DMS79 (cell line): ENCODE data around the gene LAMC3.
A peak's percentile ranks its signal among the peaks of the same experiment; 100 is the strongest.

ENCODE experiments used
- DNase-seq: peaks from one replicate; lab custom pipeline; 2025; lab: John Stamatoyannopoulos, UW

Gene LAMC3

DNA sequence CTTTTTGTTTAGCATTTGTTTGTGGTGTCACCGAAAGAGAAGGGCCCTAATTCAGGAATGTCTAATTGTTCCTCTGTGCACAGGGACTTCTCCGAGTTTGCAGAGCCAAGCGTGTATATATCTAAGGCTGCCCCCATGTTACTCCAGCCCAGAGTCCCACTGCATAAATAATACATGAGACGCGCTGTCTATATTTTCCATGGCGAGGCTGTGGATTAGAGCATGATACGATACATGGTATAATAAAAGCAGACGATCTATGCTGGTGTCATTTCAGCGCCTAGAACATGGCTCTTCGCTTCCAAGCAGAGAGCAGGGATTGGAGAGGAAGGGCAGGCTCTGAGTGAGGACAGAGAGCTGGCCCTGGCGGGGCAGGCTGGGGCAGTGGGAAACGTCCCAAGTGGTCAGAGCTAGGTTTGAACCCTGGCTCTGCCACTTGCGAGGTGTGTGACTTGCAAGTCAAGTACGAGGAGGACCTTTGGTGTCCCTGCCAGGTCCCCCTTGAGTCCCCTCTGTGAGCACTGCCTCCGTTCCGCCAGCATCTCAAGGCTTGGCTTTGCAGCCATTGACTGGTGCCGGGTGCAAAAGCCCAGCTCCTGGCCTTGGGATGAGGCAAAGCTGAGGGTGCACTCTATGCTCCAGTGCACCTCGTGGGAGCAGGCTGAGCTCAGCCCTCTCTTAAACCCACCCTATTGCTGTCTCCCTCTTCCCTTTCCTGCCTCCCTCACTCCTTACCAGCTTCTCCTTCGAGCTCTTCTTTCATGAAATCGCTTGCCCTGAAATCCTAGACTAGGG lies 29.2 kb upstream of the LAMC3 start:
- DNase-seq, result no peak

DNA sequence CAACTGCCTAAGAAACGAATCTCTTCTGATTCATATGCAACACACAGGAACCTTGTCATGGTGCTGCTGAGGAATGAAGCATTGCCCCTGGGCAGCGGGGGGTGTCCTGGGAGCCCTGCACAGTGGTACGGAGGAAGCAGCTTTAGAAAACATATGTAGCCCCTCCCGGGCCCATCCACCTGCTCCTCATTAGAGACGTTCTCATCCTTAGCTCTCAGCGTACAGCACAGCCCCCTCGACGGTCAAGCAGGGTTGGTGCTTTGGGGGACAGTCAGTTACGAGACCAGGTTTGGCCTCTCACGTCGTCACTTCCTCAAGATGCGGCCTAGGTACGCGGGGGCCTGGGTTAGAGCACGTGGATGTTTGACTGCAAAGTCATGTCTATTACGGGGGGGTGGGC lies 28.4 kb upstream of the LAMC3 start:
- DNase-seq, result no peak

DNA sequence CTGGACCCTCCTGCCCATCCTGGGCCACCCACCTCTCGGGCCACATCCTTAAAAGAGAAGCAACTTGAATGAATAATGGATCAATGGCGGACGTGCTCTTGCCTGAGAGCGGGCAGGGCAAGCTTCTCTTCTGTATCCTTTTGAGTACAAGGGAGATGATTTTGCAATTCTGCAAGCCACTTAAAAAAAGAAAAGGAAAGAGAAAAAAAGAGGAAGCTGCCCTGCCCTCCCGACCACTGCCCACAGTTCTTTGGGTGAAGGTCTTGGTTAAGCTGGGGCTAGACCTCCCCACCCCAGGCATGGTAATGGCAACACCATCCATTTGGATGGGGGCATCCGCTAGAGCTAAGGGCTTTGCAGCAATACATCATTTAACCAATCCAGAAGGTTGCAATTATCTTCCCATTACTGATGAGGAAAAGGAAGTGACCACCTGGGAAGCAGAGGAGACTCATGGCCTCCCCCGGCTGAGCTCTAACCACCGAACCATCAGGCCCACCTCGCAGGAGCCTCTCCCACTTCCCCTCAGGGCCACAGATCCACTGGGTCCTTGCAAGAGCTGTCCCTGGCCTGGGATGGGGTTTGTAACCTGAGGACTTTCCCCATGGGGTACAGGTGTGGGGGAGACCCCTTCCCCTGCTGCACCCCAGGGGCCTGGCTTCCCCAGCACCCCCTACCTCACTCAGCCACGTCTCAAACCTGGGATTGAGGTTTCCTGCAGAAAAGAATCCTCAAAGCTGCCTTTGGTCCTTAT lies 27.8 kb upstream of the LAMC3 start:
- DNase-seq, result no peak

GRCh38 chr9:130981756-130982137 lies 27.2 kb upstream of the LAMC3 start:
- DNase-seq, result no peak

DNA sequence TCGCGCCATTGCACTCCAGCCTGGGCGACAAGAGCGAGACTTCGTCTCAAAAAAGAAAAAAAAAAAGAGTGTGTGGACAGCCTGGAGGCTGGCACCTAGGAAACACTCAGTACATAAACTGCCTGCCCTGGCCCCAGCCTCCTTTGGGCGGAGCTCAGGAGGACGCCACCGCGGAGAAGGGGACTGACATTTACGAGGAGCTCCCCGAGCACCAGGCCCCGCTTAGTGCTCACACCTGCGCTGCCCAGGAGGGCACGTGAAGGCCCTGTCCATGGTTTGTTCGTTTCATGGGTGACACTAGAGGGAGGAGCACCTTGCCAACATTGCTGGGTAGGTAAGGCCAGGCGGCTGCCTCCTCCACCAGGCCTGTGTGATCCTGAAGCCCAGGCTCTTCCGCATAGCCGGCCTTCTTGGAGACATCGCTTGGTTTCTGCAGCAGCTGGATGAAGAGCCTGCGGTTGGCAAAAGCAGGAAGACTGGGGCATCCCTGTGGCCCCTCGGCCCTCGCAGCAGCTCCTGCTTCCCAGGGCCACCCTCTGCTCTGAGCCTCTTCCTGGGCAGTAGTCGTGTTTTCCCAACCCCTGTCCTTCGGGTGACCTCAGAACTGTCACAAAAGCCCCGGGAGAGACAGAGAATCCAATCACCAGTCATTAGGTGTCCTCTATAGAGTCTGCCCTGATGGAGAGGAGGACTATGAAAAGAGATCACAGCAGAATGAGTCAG lies 26.2 kb upstream of the LAMC3 start:
- no peak for DNase-seq

DNA sequence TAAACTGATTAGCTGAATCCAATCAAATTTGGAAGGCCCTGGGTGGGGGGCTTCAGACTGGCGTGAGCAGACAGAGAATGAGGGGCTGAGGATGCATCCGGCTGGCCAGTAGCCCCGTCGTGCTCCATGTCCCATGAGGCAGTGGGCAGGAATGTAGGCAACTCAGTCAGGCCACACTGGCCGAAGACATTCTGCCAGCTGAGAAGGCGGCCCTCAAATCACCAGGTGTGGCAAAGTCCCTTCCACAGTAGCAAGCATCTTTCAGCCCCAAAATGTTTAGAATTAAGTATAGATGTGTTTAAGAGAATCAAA lies 25.7 kb upstream of the LAMC3 start:
- no peak for DNase-seq

GRCh38 chr9:130983970-130984369 lies 25.0 kb upstream of the LAMC3 start:
- DNase-seq, result no peak

DNA sequence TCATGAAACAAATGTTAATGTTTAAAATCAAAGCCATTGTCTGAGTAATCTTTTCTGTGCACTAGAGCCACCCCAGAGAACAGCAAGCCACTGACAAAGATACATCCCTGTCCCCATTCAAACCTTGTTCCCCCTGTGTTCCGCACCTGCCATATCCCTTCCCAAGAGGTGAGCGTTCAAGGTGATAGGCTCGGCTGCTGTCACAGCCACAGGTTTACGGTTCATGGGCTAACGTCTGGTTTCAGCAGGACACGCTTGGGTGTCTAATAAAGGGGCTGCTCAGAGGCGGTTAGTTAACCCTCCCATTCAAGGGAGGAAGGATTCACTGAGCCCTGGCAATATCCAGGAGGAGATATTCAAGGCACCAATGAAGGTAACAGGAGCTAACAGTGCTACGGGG lies 24.5 kb upstream of the LAMC3 start:
- peak; percentile 80 for DNase-seq

GRCh38 chr9:130985029-130985428 lies 23.9 kb upstream of the LAMC3 start:
- DNase-seq, result no peak

DNA sequence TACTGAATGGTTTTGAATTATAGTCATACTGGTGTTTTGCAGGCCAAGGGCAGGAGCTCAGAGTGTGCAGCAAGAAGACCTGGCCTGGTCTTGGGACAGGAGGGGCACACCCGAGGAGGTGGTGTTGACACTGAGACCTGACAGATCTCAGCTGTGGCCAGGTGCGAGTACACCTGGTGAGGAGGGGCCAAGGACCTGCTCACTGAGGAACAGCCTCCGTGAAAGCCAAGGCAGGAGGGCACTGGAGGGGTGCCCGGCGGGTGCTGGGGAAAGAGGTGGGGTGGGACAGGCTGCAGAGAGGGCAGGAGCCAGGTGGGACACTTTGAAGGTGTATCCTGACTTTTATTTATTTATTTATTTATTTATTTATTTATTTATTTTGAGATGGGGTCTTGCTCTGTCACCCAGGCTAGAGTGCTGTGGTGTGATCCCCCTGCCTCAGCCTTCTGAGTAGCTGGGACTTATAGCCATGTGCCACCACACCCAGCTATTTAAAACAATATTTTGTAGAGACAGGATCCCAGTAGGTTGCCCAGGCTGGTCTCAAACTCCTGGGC lies 23.3 kb upstream of the LAMC3 start:
- no peak for DNase-seq

- DNase-seq, result no peak
Measured at GRCh38 chr9:130986356-130986965, 22.5 kb upstream of the LAMC3 start.

DNA sequence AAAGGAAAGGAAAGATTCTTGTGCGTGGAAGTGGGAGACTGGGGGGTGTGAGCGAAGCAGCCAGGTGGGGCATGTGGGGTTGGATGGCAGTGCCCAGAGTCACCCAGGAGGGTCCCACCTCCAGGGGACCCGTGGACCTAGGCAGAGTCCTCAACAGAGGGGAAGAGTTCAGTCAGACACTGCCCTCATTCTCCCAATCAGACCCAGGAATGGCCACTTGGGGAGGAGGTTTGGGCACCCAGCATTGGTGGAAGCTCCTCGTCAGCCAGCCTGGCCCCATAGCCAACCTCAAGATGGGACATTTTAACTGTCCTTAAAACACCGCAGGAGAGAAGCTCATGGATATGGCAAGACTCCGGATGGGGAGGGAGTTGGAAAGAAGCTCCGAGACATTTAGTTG lies 21.9 kb upstream of the LAMC3 start:
- DNase-seq, result no peak

- DNase-seq, result no peak
Measured at GRCh38 chr9:130987738-130988399, 21.1 kb upstream of the LAMC3 start.

DNA sequence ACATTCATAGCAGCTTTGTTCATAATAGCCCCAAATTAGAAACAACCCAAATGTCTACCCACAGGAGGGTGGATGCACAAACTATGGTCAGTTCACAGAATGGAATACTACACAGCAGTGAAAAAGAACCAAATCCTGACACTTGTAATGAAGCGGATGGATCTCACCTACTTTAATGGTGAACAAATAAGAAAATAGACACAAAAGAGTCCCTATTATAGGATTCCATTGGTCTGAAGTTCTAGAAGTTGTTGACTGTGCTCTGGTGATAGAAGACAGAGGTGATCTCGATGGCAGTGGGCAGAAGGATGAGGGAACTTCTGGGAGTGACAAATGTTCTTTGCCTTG lies 20.6 kb upstream of the LAMC3 start:
- no peak for DNase-seq

- DNase-seq, result no peak
Measured at GRCh38 chr9:130988905-130989304, 20.1 kb upstream of the LAMC3 start.

DNA sequence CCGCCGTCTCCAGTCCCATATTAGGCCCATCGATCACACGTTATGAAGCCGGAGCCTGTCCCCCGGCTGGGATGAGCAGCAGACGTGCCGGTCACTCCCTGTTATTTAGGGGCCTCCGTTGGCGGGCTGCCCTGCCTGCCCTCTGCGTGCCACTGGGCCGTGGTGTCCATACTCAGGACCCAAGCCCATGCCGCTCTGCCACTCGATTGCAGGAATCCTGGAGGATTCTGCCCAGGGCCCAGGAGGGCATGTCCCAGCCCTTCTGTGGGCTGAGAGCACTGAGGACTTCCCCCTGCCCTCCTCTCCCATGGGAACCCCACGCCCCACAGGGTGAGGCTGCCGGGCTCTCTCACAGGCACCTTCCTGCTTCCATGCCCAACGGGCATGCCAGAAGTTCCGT lies 19.6 kb upstream of the LAMC3 start:
- DNase-seq, result no peak

- no peak for DNase-seq
Measured at GRCh38 chr9:130989891-130990290, 19.1 kb upstream of the LAMC3 start.

GRCh38 chr9:130990306-130990977 lies 18.5 kb upstream of the LAMC3 start:
- DNase-seq, result no peak

- no peak for DNase-seq
Measured at GRCh38 chr9:130990978-130991777, 17.8 kb upstream of the LAMC3 start.
